ENCODE results near the gene ANKRD44.
A peak's percentile ranks its signal among the peaks of the same experiment; 100 is the strongest.

Gene ANKRD44

DNA sequence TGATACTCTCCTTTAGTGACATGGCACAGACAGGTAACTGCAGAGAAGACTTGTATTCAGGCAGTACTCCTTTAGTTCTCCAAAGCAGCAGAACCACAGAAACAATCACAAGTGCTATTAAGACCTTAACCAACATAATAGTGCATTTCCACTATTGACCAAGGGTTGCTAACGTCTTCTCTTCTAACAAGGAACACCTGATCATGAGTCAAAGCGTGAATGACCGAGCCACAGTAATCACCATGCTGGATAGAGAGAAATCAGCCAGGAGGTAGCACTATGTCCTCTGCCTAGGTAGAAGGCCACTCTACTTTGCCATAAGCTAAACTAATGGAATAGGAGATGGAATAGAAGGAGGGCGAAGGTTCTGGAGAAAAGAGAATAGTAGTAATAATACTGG lies 161.0 kb downstream of the ANKRD44 start:
- H3K27ac Mint-ChIP-seq: peak overlapping the region; percentile 70
- ATAC-seq (no peak), DNase-seq (no peak)
- H3K4me1 Mint-ChIP-seq: peaks cover 92% of the 10 kb centered on the region
- no peak overlapping the region for H3K4me3 Mint-ChIP-seq
- H3K9me3 Mint-ChIP-seq: no peaks in the 10 kb centered on the region
- no peaks in the 10 kb centered on the region for H3K27me3 Mint-ChIP-seq
- peaks cover 41% of the 10 kb centered on the region for H3K36me3 Mint-ChIP-seq (ENCODE audit: low read depth)

DNA sequence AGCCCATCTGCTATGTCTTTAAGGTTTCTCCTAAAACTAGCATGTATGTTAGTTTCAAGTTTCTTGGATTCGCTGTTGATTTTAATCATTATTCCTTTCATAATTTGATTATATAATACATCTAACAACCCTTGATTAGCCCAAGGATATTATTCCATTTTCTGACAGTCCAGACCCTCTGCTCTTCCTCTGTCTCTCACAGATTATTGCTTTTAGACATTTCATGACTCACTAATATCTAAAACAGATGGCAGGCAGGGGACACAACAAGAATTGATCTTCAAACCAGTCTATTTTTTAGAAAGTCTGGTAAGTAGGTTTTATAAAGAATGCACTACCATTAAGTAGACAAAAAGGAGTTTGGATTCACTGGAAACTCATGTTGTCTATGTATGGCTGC lies 162.2 kb downstream of the ANKRD44 start:
- Mint-ChIP-seq H3K27me3 (no peaks in the 10 kb centered on the region), H3K36me3 (ENCODE audit: low read depth) (peaks cover 46% of the 10 kb centered on the region)

DNA sequence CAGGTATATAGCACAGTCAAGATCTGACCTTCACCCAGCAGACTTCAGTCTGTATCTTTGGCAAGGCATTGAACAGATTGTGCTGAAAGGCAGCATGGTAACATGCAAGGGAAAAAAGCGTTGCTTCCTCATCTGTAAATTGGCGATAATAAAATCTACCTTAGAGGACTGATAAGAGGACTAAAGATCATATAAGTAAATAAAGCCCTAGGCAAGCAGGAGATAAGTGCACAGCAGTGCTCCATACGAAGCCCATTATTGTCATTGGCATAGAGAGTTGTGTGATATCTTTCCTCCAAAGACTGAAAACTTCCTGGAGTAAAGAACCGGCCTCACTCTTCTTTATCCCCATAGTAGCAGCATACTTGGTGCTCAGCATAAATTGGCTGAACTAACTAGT lies 162.6 kb downstream of the ANKRD44 start:
- Mint-ChIP-seq H3K4me3 (no peak overlapping the region), H3K9me3 (no peaks in the 10 kb centered on the region), H3K27ac (no peak overlapping the region), H3K36me3 (ENCODE audit: low read depth) (peaks cover 47% of the 10 kb centered on the region), H3K4me1 (peaks cover 85% of the 10 kb centered on the region), H3K27me3 (no peaks in the 10 kb centered on the region)
- ATAC-seq (no peak), DNase-seq (no peak)

More for the DNA sequence above, 162.2 kb downstream of the ANKRD44 start:
- DNase-seq (no peak), ATAC-seq (no peak)
- Mint-ChIP-seq H3K9me3 (no peaks in the 10 kb centered on the region), H3K4me3 (no peak overlapping the region), H3K27ac (no peak overlapping the region), H3K4me1 (peaks cover 88% of the 10 kb centered on the region)

DNA sequence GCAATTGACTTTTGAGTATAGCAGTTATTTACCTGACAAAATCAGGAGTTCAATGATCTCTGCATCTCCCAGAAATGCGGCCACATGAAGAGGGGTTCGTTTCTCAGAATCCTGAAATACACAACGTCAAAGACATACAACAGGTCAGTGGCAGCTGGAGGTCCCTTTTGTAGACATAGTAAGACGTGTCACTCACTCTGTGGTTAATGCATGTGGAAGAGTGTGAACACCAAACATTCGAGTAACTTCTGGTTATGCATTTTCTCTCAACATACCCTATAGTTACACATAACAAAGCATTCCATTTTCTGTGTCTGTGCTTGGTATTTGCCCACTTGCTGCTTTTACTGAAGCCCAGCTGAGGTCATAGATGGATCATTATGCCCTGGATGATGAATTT lies 163.6 kb downstream of the ANKRD44 start:
- Mint-ChIP-seq H3K36me3 (ENCODE audit: low read depth) (peaks cover 49% of the 10 kb centered on the region), H3K4me3 (no peak overlapping the region), H3K9me3 (no peaks in the 10 kb centered on the region), H3K4me1 (peaks cover 83% of the 10 kb centered on the region), H3K27me3 (no peaks in the 10 kb centered on the region), H3K27ac (peak overlapping the region; percentile 41)
- no peak for DNase-seq
- ATAC-seq: no peak

DNA sequence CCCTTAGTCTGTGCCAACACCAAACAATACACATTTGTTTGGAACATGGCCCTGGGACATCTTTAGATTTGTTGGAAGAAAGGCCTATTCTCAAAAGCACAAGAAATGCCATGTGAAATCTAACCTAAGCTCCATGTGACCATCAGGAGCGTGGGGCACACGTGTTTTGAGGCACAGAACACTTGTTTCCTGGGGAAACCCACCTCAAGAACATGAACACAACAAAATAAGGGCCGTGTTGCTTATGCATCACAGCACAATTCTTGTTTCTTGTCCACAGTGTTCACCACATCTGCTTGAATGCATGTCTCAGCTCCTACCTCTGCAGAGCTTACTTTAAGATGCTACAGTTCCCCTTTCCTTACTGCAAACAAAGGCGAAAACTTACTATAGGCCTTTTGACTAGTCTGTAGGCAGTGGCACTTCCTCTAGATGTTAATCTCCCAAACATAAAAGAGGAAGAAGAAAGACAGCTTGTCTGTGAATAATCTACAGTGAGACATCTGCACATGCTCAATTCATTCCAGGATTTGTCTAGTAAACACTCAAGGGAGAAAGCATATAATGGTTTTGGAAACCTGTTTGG lies 165.0 kb downstream of the ANKRD44 start:
- Mint-ChIP-seq H3K9me3 (no peaks in the 10 kb centered on the region), H3K4me3 (no peak overlapping the region), H3K36me3 (ENCODE audit: low read depth) (peaks cover 45% of the 10 kb centered on the region), H3K27ac (peak overlapping the region; percentile 87), H3K27me3 (no peaks in the 10 kb centered on the region), H3K4me1 (peaks cover 84% of the 10 kb centered on the region)
- ATAC-seq (peak; percentile 62), DNase-seq (no peak)

DNA sequence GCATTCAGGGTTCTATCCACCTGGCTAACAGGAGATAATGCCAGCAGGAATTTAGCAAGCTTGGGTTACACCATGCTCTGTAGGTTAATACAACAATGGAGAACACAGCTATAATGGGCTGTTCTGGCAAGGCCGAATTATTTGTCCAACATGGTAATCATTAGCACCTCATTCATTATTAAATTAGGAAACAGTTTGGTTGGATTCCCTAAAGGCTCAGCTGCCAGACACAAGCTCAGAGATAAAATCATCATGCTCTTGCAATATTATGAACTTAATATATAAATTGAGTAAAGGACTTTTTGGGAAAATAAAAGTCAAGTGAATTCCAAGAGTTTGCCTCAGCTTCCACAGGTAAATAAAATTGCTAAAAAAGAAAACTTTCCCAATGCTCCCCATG lies 166.4 kb downstream of the ANKRD44 start:
- H3K27ac Mint-ChIP-seq: peak overlapping the region; percentile 57
- H3K9me3 Mint-ChIP-seq: no peaks in the 10 kb centered on the region
- no peak overlapping the region for H3K4me3 Mint-ChIP-seq

DNA sequence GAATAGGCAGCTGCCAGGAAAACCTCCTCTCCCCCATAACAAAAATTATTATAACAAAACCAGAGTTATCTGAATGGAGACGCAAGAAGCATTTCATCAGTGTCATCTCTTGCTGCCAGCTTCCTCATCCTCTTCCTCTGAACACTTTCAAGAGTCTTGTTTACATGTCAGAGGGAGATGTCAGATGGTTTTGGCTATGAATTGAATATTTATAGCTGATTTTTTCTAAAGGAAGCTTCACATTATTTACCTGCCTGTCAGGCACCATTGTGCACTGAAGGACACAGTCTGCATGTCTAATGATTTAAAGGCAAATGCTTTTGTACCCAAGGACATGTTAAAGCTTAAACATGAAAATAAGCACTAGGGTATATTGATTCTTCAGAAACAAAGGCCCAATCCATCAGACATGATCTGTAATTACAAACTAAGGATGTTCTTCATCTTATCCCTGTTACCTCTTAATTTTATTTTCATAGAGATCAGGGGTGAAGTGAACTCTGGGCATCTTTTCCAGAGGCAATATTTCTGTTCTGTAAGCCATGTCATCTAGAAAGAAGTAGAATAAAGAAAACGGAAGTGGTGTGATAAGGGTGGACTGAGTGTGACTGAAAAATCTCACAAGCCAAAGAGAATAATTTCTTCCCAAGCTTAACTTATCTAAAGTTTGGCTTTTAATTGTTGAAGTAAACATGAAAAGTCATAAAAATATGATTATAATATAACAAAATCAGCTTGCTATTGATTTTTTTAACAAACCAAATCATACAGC lies 168.7 kb downstream of the ANKRD44 start:
- Mint-ChIP-seq H3K27me3 (no peaks in the 10 kb centered on the region), H3K4me1 (peaks cover 83% of the 10 kb centered on the region), H3K27ac (peak overlapping the region; percentile 85), H3K4me3 (no peak overlapping the region), H3K9me3 (no peaks in the 10 kb centered on the region), H3K36me3 (ENCODE audit: low read depth) (peaks cover 36% of the 10 kb centered on the region)
- DNase-seq: no peak
- ATAC-seq: no peak

More for the DNA sequence above, 166.4 kb downstream of the ANKRD44 start:
- H3K27me3 Mint-ChIP-seq: no peaks in the 10 kb centered on the region
- H3K4me1 Mint-ChIP-seq: peaks cover 83% of the 10 kb centered on the region
- DNase-seq (no peak), ATAC-seq (no peak)
- H3K36me3 Mint-ChIP-seq (ENCODE audit: low read depth): peaks cover 40% of the 10 kb centered on the region

DNA sequence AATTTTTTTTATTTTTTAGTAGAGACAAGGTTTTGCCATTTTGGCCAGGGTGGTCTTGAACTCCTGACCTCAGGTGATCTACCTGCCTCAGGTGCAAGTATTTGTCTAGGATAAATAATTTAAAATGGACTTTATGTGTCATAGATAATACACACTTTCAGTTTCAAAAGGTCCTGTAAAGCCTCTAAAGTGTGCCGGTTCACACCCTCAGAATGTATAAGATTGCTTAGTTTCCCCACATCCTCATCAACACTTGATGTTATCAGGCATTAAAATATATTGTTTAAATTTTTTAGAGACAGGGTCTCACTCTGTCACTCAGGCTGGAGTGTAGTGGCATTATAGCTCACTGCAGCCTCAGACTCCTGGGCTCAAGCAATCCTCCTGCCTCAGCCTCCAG lies 170.5 kb downstream of the ANKRD44 start:
- peak overlapping the region; percentile 70 for H3K27ac Mint-ChIP-seq

DNA sequence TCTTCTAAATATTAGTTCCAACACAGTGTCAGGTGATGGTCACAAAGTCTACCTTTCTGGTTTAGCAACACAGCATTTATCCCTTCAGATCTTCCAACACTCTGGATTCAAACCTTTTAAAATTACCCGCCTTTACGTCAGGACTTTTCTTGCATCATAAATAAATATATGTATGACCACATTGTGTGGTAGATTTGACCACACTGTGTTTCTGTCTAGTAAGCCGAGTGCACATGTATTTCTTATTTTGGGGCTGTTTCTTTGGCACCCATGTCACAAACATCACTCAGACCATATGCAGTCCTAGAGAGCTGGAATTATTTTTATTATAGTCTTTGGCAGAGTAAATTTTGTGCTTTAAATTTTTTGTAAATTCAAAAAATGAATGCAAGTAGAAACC lies 172.1 kb downstream of the ANKRD44 start:
- Mint-ChIP-seq H3K4me1 (peaks cover 91% of the 10 kb centered on the region), H3K4me3 (peak overlapping the region; percentile 15), H3K9me3 (peaks cover 3% of the 10 kb centered on the region), H3K36me3 (ENCODE audit: low read depth) (peaks cover 45% of the 10 kb centered on the region), H3K27ac (peak overlapping the region; percentile 88), H3K27me3 (no peaks in the 10 kb centered on the region)
- ATAC-seq (no peak), DNase-seq (no peak)

More for the DNA sequence above, 170.5 kb downstream of the ANKRD44 start:
- Mint-ChIP-seq H3K27me3 (no peaks in the 10 kb centered on the region), H3K36me3 (ENCODE audit: low read depth) (peaks cover 45% of the 10 kb centered on the region), H3K4me3 (no peak overlapping the region), H3K4me1 (peaks cover 87% of the 10 kb centered on the region), H3K9me3 (no peaks in the 10 kb centered on the region)
- DNase-seq (no peak), ATAC-seq (no peak)

DNA sequence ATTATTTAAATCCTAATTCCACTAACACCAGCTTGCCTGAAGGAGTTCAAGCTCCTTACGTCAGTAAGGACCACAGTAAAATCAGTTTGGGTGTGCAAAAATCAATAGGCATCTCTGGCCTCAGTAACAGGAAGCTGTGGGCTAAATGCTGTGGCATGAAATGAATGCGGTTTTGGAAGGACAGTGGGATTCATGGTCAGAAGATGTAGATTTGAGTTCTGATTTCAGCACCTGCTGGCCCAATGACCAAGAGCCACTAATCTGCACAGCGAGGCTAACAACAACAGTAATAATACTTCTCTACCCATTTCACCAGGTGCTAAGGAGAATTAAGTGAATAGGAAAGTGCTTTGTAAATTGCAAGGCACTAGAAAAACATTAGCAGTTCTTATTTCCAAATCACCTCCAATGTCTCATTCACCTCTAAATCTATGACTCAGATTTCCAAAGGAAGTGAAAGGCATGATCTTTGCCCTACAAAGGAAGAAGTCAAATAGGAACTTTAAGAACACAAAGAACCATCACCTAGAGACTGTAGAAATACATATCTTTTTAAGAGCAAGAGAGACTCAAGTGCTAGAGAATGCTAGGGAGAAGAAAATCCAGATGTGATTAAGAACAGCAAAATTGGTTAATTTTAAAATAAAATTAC lies 172.6 kb downstream of the ANKRD44 start:
- ATAC-seq: peak; percentile 67
- Mint-ChIP-seq H3K27me3 (no peaks in the 10 kb centered on the region), H3K4me3 (peak overlapping the region; percentile 60), H3K9me3 (peaks cover 3% of the 10 kb centered on the region), H3K4me1 (peaks cover 94% of the 10 kb centered on the region), H3K36me3 (ENCODE audit: low read depth) (peaks cover 48% of the 10 kb centered on the region), H3K27ac (peak overlapping the region; percentile 88)
- DNase-seq: no peak

DNA sequence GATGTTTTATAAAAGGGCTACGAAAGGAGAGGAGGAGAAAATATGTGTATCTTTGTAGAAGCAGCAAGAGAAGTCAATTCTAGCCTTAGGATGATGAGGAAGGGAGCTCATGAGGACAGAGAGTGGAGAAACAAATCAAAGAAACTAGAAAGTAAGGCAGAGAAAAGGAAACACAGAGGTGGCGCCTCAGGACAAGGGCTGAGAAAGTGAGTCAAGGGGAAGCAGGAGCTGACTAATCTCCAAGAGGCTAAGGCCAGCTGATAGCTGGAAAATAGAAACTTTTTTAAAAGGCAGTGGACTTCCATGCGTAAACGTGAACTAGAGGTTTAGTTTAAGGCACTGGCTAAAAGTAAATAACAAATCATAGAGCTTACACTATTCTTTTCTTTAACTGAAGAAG lies 173.3 kb downstream of the ANKRD44 start:
- Mint-ChIP-seq H3K9me3 (peaks cover 3% of the 10 kb centered on the region), H3K4me1 (peaks cover 96% of the 10 kb centered on the region), H3K36me3 (ENCODE audit: low read depth) (peaks cover 50% of the 10 kb centered on the region), H3K27me3 (no peaks in the 10 kb centered on the region), H3K27ac (peak overlapping the region; percentile 88), H3K4me3 (peak overlapping the region; percentile 50)
- DNase-seq (no peak), ATAC-seq (peak; percentile 57)

DNA sequence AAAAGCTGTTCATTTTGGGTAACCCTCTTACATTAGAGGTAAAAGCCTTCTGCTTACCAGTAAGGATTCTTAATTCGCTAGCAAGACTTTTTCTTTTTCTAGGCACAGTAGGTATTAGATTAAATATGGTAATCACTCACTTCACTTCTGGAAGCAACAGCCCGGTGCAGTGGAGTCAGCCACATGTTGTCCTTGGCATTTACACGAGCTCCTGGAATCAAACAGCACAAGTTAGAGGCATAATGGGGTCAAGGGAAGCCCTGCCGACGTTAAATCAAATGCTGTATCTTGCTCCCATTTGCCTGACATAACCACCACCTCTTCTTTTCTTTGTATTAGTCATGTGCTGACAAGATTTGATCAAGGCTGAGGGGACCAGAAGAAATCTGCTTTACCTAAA lies 174.1 kb downstream of the ANKRD44 start:
- H3K4me1 Mint-ChIP-seq: peaks cover 96% of the 10 kb centered on the region
- DNase-seq: no peak
- ATAC-seq: no peak
- H3K9me3 Mint-ChIP-seq: peaks cover 3% of the 10 kb centered on the region
- peaks cover 53% of the 10 kb centered on the region for H3K36me3 Mint-ChIP-seq (ENCODE audit: low read depth)
- peak overlapping the region; percentile 88 for H3K27ac Mint-ChIP-seq
- peak overlapping the region; percentile 50 for H3K4me3 Mint-ChIP-seq
- H3K27me3 Mint-ChIP-seq: no peaks in the 10 kb centered on the region

DNA sequence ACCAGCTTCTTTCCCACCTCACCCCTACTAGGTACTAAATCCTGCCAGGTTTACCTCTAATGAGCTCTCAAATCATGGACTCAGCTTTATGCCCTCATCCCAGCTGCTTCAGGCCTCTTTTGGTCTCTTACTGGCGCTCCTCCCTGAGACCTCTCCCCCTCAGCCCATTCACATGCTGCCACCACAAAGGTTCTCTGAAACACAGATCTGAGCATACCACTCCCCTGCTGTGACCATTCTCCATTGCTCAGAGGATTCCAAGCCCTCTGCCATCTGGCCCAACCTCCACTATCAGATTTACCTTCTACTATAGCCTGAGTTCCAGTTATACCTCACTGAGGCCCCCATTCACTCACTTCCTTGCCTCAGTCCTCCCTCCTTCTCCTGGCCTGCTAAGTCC lies 174.8 kb downstream of the ANKRD44 start:
- H3K4me3 Mint-ChIP-seq: no peak overlapping the region
- no peak for DNase-seq
- H3K27ac Mint-ChIP-seq: peak overlapping the region; percentile 88
- peaks cover 53% of the 10 kb centered on the region for H3K36me3 Mint-ChIP-seq (ENCODE audit: low read depth)
- H3K4me1 Mint-ChIP-seq: peaks cover 94% of the 10 kb centered on the region
- H3K27me3 Mint-ChIP-seq: no peaks in the 10 kb centered on the region
- no peak for ATAC-seq
- peaks cover 3% of the 10 kb centered on the region for H3K9me3 Mint-ChIP-seq

DNA sequence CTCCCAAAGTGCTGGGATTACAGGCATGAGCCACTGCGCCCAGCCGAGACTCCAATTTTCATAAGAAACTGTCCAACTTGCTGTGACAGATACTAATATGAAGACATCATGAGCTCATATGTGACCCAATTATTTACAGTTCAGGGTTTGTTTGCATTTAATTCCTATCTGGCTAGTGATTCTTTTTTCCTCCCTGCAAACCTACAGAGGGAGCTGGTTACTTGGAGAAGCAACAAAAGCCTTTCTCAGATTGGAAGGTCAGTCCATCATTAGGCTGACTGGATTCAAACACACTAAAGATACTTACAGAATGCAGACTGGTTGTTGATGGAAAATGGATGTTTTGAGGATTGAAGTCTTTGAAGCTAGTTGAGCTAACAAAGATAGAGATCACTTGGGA lies 176.4 kb downstream of the ANKRD44 start:
- DNase-seq: no peak
- Mint-ChIP-seq H3K27ac (peak overlapping the region; percentile 88), H3K4me3 (no peak overlapping the region), H3K4me1 (peaks cover 95% of the 10 kb centered on the region), H3K36me3 (ENCODE audit: low read depth) (peaks cover 54% of the 10 kb centered on the region), H3K9me3 (peaks cover 3% of the 10 kb centered on the region), H3K27me3 (no peaks in the 10 kb centered on the region)
- peak; percentile 1 for ATAC-seq

DNA sequence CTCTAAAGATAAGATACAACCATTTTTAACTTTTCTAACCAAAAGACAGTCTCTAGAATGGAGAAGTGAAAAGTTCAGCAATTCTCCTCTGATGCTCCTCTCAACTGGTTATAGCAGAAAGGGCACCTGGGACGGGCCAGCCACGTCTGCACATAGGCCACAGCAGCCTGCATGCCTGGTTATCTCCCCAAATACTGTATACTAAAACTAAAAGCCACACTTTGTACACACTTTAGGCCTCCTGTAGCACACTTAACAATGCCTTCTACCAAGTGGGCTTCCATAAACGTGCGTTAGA lies 179.1 kb downstream of the ANKRD44 start:
- Mint-ChIP-seq H3K36me3 (ENCODE audit: low read depth) (peaks cover 63% of the 10 kb centered on the region), H3K27ac (peak overlapping the region; percentile 63), H3K4me3 (peak overlapping the region; percentile 14), H3K4me1 (peaks cover 83% of the 10 kb centered on the region), H3K27me3 (no peaks in the 10 kb centered on the region), H3K9me3 (peaks cover 6% of the 10 kb centered on the region)
- no peak for DNase-seq
- ATAC-seq: no peak

All from activated naive CD8-positive, alpha-beta T cell treated with anti-CD3 and anti-CD28 coated beads, Interleukin-2, amount 50 U/mL, for 24 hours (primary cell).